ENCODE data around the gene NKD2.

DNA sequence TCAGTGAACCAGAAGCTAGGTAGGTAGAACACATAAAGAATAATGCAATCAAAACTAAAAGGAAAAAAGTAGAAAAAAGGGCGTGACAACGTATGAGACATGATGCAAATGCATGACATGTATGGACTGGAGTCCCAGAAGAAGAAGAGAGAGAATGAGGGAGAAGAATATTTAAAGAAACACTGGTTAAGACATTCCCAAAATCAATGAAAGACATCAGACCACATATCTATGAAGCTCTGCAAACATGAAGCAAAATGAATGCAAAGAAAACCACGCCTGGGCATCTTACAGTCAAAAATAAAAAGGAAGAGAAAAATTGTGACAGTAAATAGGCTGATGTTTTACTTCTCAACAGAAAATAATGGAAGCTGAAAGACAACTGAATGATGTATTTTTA lies 23.8 kb upstream of the NKD2 start:
- no peak for TF ChIP-seq EZH2 (IDR thresholded peaks at IDR 0.05)
- TF ChIP-seq, protein P1, sequence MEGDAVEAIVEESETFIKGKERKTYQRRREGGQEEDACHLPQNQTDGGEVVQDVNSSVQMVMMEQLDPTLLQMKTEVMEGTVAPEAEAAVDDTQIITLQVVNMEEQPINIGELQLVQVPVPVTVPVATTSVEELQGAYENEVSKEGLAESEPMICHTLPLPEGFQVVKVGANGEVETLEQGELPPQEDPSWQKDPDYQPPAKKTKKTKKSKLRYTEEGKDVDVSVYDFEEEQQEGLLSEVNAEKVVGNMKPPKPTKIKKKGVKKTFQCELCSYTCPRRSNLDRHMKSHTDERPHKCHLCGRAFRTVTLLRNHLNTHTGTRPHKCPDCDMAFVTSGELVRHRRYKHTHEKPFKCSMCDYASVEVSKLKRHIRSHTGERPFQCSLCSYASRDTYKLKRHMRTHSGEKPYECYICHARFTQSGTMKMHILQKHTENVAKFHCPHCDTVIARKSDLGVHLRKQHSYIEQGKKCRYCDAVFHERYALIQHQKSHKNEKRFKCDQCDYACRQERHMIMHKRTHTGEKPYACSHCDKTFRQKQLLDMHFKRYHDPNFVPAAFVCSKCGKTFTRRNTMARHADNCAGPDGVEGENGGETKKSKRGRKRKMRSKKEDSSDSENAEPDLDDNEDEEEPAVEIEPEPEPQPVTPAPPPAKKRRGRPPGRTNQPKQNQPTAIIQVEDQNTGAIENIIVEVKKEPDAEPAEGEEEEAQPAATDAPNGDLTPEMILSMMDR (IDR thresholded peaks at IDR 0.05 in 2 of 3, conservative IDR thresholded peaks at IDR 0.05 in 1 of 3; ENCODE audit: borderline replicate concordance in 1 of 3, insufficient read depth in 1 of 3, low read depth in 2 of 3, low read length in 2 of 3): no peak
- TF ChIP-seq CBX3 (IDR thresholded peaks at IDR 0.05; ENCODE audit: low read depth): no peak
- no peak for TF ChIP-seq ZNF274 (IDR thresholded peaks at IDR 0.05; ENCODE audit: low read depth, low read length)

Measured in HCT116 (cell line).